Gastroesophageal sphincter (tissue), 3 donors: Measurements from ENCODE around the gene FAM135A.
"Not testable (repeated sequence)": the region's sequence is repeated elsewhere in the genome, so short reads cannot be mapped to it uniquely, and the experiment has no call there.

Experiments used
- CTCF ChIP-seq, 4 experiments: fragments of 200-600 bp in 2 of 4; fragments of 450-650 bp in 2 of 4; sonication (generic) in 1 of 4; IDR thresholded peaks; one replicate each; pipeline ENCODE4 v1.5.1; 2017 to 2019; ENCODE audit warnings: antibody characterized with exemption in 4 of 4, mild to moderate bottlenecking in 2 of 4, moderate library complexity in 2 of 4
- POLR2A ChIP-seq, 2 donors: fragments of 450-650 bp; IDR thresholded peaks; one replicate each; pipeline ENCODE4 v1.6.1; 2017; ENCODE audit warnings: antibody characterized with exemption in 2 of 2, mild to moderate bottlenecking in 2 of 2, moderate library complexity in 1 of 2
- POLR2AphosphoS5 ChIP-seq: sonication (generic); formaldehyde crosslinking; IDR thresholded peaks from one replicate; pipeline ENCODE4 v1.6.1; 2017; ENCODE audit warnings: antibody characterized with exemption

- not testable (repeated sequence) for TF ChIP-seq POLR2A (IDR thresholded peaks at IDR 0.05); CTCF (IDR thresholded peaks at IDR 0.05); POLR2AphosphoS5
Measured at GRCh38 chr6:70459699-70460098, 46.4 kb downstream of the FAM135A start.
